HepG2 (cell line): Measurements from ENCODE around the gene ZDHHC24. TPM values are rescaled to one million over a fixed set of nuclear protein-coding genes. Genes with fewer than 3 reads are reported as not detected.

Experiments used
- ATAC-seq: fragments of 200-7000 bp; cut with Tn5 transposase; 3 replicates; pipeline ENCODE4 v1.9.1; 2020; ENCODE audit warnings: mild to moderate bottlenecking, moderate library complexity
- BruUV-seq: library from RNA; stranded (reverse); fragments of 400-500 nt; replicated peaks from 2 replicates; lab custom pipeline; 2021; lab: Mats Ljungman, UMichigan
- CTCF ChIA-PET: fragments of 300-600 bp; formaldehyde crosslinking; extraction: SDS; loops from one replicate; lab custom pipeline; 2021; ENCODE audit warnings: low total read pairs, inconsistent platforms, low intra/inter-chr PET ratio; lab: Yijun Ruan, JAX
- POLR2A ChIA-PET: fragments of 350-600 bp; sonication (Branson Sonifier 250); formaldehyde crosslinking; loops from one replicate; lab custom pipeline; 2020; ENCODE audit warnings: antibody characterized with exemption, inconsistent platforms; lab: Yijun Ruan, JAX
- DNase-seq: peaks from one replicate; pipeline ENCODE4 v3.0.0-alpha.2; 2015; ENCODE audit warnings: low spot score
- FAIRE-seq: peaks from 3 replicates; lab custom pipeline; 2011; peaks lifted over from hg19 to GRCh38; lab: Jason Lieb, UNC
- H2AFZ ChIP-seq: one replicate; pipeline ENCODE4 v1.6.1; 2011; ENCODE audit warnings: low read length, inconsistent platforms
- H3K27ac ChIP-seq: fragments of 300-600 bp; 3 replicates; pipeline ENCODE4 v1.8.0; 2011; ENCODE audit warnings: mixed run types, mild to moderate bottlenecking, mixed read lengths, low read length, inconsistent platforms; ENCODE audit not compliant: insufficient read depth; ENCODE audit errors: extremely low read length
- H3K27me3 ChIP-seq, 2 experiments: fragments of 200-600 bp in 1 of 2; 2 replicates in 1 of 2; 3 replicates in 1 of 2; pipeline versions ENCODE4 v1.6.0 to v1.8.0; 2011; ENCODE audit warnings: low read length in 2 of 2, mild to moderate bottlenecking in 2 of 2, moderate library complexity in 2 of 2, inconsistent platforms in 1 of 2; ENCODE audit not compliant: insufficient read depth in 2 of 2, control insufficient read depth in 1 of 2
- H3K36me3 ChIP-seq, 2 experiments: fragments of 200-600 bp in 1 of 2; replicated peaks in 1 of 2; 2 replicates in 1 of 2; 3 replicates in 1 of 2; pipeline versions ENCODE4 v1.5.1 to v1.8.0; 2011; ENCODE audit warnings: low read length in 2 of 2, inconsistent platforms in 1 of 2; ENCODE audit not compliant: insufficient read depth in 2 of 2, control insufficient read depth in 1 of 2
- H3K4me1 ChIP-seq: 2 replicates; pipeline ENCODE4 v1.5.1; 2012; ENCODE audit warnings: low read length, inconsistent platforms; ENCODE audit not compliant: insufficient read depth
- H3K4me2 ChIP-seq: 2 replicates; pipeline ENCODE4 v1.6.0; 2011; ENCODE audit warnings: low read depth, low read length, inconsistent platforms
- H3K4me3 ChIP-seq, 3 experiments: fragments of 200-600 bp in 1 of 3; sonication (generic), shearing (Covaris generic) in 1 of 3; replicated peaks in 1 of 3; 2 replicates each; pipeline ENCODE4 v1.5.1; 2011 to 2016; ENCODE audit warnings: low read length in 3 of 3, inconsistent platforms in 2 of 3, low read depth in 2 of 3, mild to moderate bottlenecking in 2 of 3, control low read depth in 1 of 3, mixed read lengths in 1 of 3; ENCODE audit not compliant: insufficient read depth in 1 of 3
- H3K79me2 ChIP-seq: one replicate; pipeline ENCODE4 v1.6.1; 2011; ENCODE audit warnings: low read length, inconsistent platforms; ENCODE audit not compliant: insufficient read depth
- H3K9ac ChIP-seq: 2 replicates; pipeline ENCODE4 v1.6.0; 2011; ENCODE audit warnings: mild to moderate bottlenecking, low read depth, low read length, inconsistent platforms; ENCODE audit not compliant: insufficient read depth
- H3K9me3 ChIP-seq: 2 replicates; pipeline ENCODE4 v1.5.1; 2012; ENCODE audit warnings: mild to moderate bottlenecking, low read length
- H4K20me1 ChIP-seq: 2 replicates; pipeline ENCODE4 v1.6.0; 2011; ENCODE audit warnings: inconsistent platforms, mild to moderate bottlenecking, low read length, moderate library complexity; ENCODE audit not compliant: insufficient read depth
- ATAD3A ChIP-seq: sonication (generic); formaldehyde crosslinking; IDR thresholded peaks from 2 replicates; pipeline ENCODE4 v1.4.0; 2020; ENCODE audit warnings: missing genetic modification reagents
- NFYB ChIP-seq: sonication (generic); formaldehyde crosslinking; IDR thresholded peaks from 2 replicates; pipeline ENCODE4 v1.4.0; 2020; ENCODE audit warnings: missing genetic modification reagents
- PPARG ChIP-seq: conservative IDR thresholded peaks from 2 replicates; pipeline ENCODE4 v1.6.1; 2016; ENCODE audit warnings: missing biosample characterization, missing genetic modification reagents
- ZNF333 ChIP-seq: sonication (generic); formaldehyde crosslinking; IDR thresholded peaks from 2 replicates; pipeline ENCODE4 v1.4.0; 2020; ENCODE audit warnings: mild to moderate bottlenecking, missing genetic modification reagents, borderline replicate concordance
- ZNF335 ChIP-seq: sonication (generic); formaldehyde crosslinking; IDR thresholded peaks from 2 replicates; pipeline ENCODE4 v1.4.0; 2020; ENCODE audit warnings: missing genetic modification reagents
- ZNF607 ChIP-seq: sonication (generic); formaldehyde crosslinking; IDR thresholded peaks from 2 replicates; pipeline ENCODE4 v1.5.1; 2020; ENCODE audit warnings: missing genetic modification reagents, mild to moderate bottlenecking, borderline replicate concordance
- WGBS: methylation state at CpG from one replicate; pipeline ENCODE4 v1.1.6; 2017; ENCODE audit warnings: low lambda C conversion rate; 5-methylcytosine and 5-hydroxymethylcytosine counted together
- in situ Hi-C: cut with HindIII; loops from 2 replicates; pipeline ENCODE4 v1.10.0; 2017; ENCODE audit warnings: low pct_unique_long_range_greater_than_20kb; ENCODE audit not compliant: extremely low pct_ligation_motif_present
- intact Hi-C: fragments of 100-400 bp; cut with micrococcal nuclease; formaldehyde crosslinking; loops from one replicate; pipeline ENCODE4 v1.10.0; 2022; ENCODE audit not compliant: unreplicated experiment
- polyA plus RNA-seq, 8 experiments: library from polyadenylated mRNA; depleted of rRNA in 3 of 8; stranded (reverse) in 7 of 8; unstranded in 1 of 8; fragments of >200 nt; fragmentation: Illumina TruSeq in 4 of 8; extraction: Trizol in 4 of 8; gene quantifications; 2 replicates each; pipeline versions ENCODE4 v1.2.1 to v1.2.3, GENCODE V29; 2011 to 2016; ENCODE audit warnings: low read depth in 4 of 8, missing spikeins in 1 of 8, mixed read lengths in 1 of 8; ENCODE audit not compliant: insufficient read depth in 1 of 8
- total RNA-seq, 5 experiments: library from RNA; depleted of rRNA; stranded (reverse); fragments of >200 nt; fragmentation: Illumina TruSeq; extraction: Trizol; gene quantifications; 2 replicates each; pipeline ENCODE4 v1.2.3, GENCODE V29; 2016; ENCODE audit warnings: low read depth in 1 of 5
- TF ChIP-seq, protein P1 (sequence below): IDR thresholded peaks from 2 replicates; pipeline ENCODE4 v1.6.1; 2016
- TF ChIP-seq, protein P2 (sequence below): sonication (generic); formaldehyde crosslinking; conservative IDR thresholded peaks from 2 replicates; pipeline ENCODE4 v1.8.0; 2022; ENCODE audit warnings: mild to moderate bottlenecking, moderate library complexity, missing genetic modification reagents

Gene ZDHHC24
- total and polyA plus RNA-seq, 2 of the 13 experiments (the other 11 are each of a cell fraction or from before 2014, with no cell fraction given), result 4.3 TPM

DNA sequence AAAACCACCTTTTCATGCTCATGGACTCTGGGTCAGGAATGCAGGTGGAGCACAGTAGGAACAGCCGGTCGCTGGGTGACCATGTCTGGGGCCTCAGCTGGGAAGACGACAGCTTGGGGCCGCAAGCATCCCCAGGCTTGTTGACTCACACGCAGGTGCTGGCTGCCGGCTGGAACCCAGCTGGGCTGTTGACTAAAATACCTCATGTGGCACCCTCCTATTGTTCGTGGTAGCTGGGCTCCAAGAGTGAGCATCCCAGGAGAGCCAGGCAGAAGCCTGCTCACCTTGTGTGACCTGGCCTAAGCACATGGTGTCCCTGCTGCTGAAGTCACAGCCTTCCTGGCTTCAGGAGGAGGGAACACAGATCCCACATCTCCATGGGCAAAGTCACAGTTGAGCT is 56.2 kb downstream of the ZDHHC24 start:
- WGBS, result no CpG with 5 or more reads among the region's 7 CpGs
- no TSS peak for BruUV-seq
- intact Hi-C loops, result no loop called here
- Histone ChIP-seq H3K79me2 (no peaks in the 10 kb centered on the region), H4K20me1 (no peaks in the 10 kb centered on the region), H3K4me3 (no peak overlapping the region), H3K4me2 (no peak overlapping the region), H3K27me3 (no peaks in the 10 kb centered on the region), H3K4me1 (peaks cover 8% of the 10 kb centered on the region; the same call in 1 of the 2 replicates), H3K27ac (no peak overlapping the region), H3K9me3 (no peaks in the 10 kb centered on the region), H2AFZ (no peak overlapping the region), H3K9ac (no peak overlapping the region), H3K36me3 (peaks cover 17 to 57% of the 10 kb centered on the region in 2 experiments)
- in situ Hi-C loops, result no loop called here
- POLR2A ChIA-PET, result interaction anchor here (2.5 kb wide), 1 partner anchor 10 kb away, joined by 11 read pairs; the partner anchor contains the start of gene DPP3
- FAIRE-seq, result no peak
- no peak for TF ChIP-seq NFYB (CRISPR knock-in tag)
- no peak for TF ChIP-seq ZNF607 (CRISPR knock-in tag)
- TF ChIP-seq ZNF335 (CRISPR knock-in tag), result no peak
- no peak for TF ChIP-seq PPARG (CRISPR knock-in tag)
- no peak for TF ChIP-seq ATAD3A (CRISPR knock-in tag)
- TF ChIP-seq, protein P1, sequence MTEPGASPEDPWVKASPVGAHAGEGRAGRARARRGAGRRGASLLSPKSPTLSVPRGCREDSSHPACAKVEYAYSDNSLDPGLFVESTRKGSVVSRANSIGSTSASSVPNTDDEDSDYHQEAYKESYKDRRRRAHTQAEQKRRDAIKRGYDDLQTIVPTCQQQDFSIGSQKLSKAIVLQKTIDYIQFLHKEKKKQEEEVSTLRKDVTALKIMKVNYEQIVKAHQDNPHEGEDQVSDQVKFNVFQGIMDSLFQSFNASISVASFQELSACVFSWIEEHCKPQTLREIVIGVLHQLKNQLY, result no peak
- TF ChIP-seq, protein P2, sequence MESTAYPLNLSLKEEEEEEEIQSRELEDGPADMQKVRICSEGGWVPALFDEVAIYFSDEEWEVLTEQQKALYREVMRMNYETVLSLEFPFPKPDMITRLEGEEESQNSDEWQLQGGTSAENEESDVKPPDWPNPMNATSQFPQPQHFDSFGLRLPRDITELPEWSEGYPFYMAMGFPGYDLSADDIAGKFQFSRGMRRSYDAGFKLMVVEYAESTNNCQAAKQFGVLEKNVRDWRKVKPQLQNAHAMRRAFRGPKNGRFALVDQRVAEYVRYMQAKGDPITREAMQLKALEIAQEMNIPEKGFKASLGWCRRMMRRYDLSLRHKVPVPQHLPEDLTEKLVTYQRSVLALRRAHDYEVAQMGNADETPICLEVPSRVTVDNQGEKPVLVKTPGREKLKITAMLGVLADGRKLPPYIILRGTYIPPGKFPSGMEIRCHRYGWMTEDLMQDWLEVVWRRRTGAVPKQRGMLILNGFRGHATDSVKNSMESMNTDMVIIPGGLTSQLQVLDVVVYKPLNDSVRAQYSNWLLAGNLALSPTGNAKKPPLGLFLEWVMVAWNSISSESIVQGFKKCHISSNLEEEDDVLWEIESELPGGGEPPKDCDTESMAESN (CRISPR knock-in tag), result no peak
- no peak for TF ChIP-seq ZNF333 (CRISPR knock-in tag)
- no peak for DNase-seq
- no peak for ATAC-seq
- CTCF ChIA-PET, result no interaction called here
